ENCODE results near the gene FGFRL1.

Gene FGFRL1

GRCh38 chr4:1055721-1056590 lies 44.5 kb downstream of the FGFRL1 start:
- FAIRE-seq, result no peak

GRCh38 chr4:1056671-1057402 lies 45.4 kb downstream of the FGFRL1 start:
- FAIRE-seq, result no peak

- FAIRE-seq, result no peak
Measured at GRCh38 chr4:1057403-1057745, 45.9 kb downstream of the FGFRL1 start.

GRCh38 chr4:1058198-1058996 lies 47.0 kb downstream of the FGFRL1 start:
- FAIRE-seq, result no peak

- no peak for FAIRE-seq
Measured at GRCh38 chr4:1058997-1059665, 47.7 kb downstream of the FGFRL1 start.

GRCh38 chr4:1060121-1060520 lies 48.7 kb downstream of the FGFRL1 start:
- FAIRE-seq, result no peak

- no peak for FAIRE-seq
Measured at GRCh38 chr4:1060621-1061020, 49.2 kb downstream of the FGFRL1 start.

GRCh38 chr4:1061056-1061700 lies 49.8 kb downstream of the FGFRL1 start:
- no peak for FAIRE-seq

GRCh38 chr4:1061760-1062159 lies 50.3 kb downstream of the FGFRL1 start:
- no peak for FAIRE-seq

GRCh38 chr4:1062419-1062818 lies 51.0 kb downstream of the FGFRL1 start:
- FAIRE-seq, result no peak

- FAIRE-seq, result no peak
Measured at GRCh38 chr4:1065732-1066131, 54.3 kb downstream of the FGFRL1 start.

GRCh38 chr4:1069394-1069793 lies 58.0 kb downstream of the FGFRL1 start:
- FAIRE-seq, result no peak

GRCh38 chr4:1072830-1073446 lies 61.5 kb downstream of the FGFRL1 start:
- no peak for FAIRE-seq

GRCh38 chr4:1074077-1074476 lies 62.7 kb downstream of the FGFRL1 start:
- no peak for FAIRE-seq

GRCh38 chr4:1075225-1075624 lies 63.8 kb downstream of the FGFRL1 start:
- no peak for FAIRE-seq

GRCh38 chr4:1075809-1076699 lies 64.6 kb downstream of the FGFRL1 start:
- no peak for FAIRE-seq
